Neuronal stem cell (in vitro differentiated cells): ENCODE results near the gene CLIC1.

ENCODE experiments used
- DNase-seq: peaks from one replicate; pipeline ENCODE4 v3.0.0-alpha.2; 2013; ENCODE audit warnings: low spot score
- H2AFZ ChIP-seq: one replicate; pipeline ENCODE4 v1.6.1; 2013; ENCODE audit warnings: mild to moderate bottlenecking, low read length, inconsistent platforms
- H2AK5ac ChIP-seq: 2 replicates; pipeline ENCODE4 v1.6.1; 2013; ENCODE audit warnings: low read depth, mild to moderate bottlenecking, inconsistent platforms, low read length, moderate library complexity, mixed read lengths
- H2BK120ac ChIP-seq: 2 replicates; pipeline ENCODE4 v1.6.1; 2013; ENCODE audit warnings: low read depth, mild to moderate bottlenecking, inconsistent platforms, low read length, moderate library complexity, mixed read lengths
- H2BK12ac ChIP-seq: one replicate; pipeline ENCODE4 v1.6.1; 2013; ENCODE audit warnings: low read length, inconsistent platforms
- H2BK15ac ChIP-seq: 2 replicates; pipeline ENCODE4 v1.6.1; 2013; ENCODE audit warnings: mild to moderate bottlenecking, low read length, inconsistent platforms, mixed read lengths
- H2BK5ac ChIP-seq: one replicate; pipeline ENCODE4 v1.6.1; 2013; ENCODE audit warnings: inconsistent platforms, mild to moderate bottlenecking, low read length, moderate library complexity
- H3K14ac ChIP-seq: one replicate; pipeline ENCODE4 v1.6.1; 2013; ENCODE audit warnings: low read length, inconsistent platforms
- H3K18ac ChIP-seq: 2 replicates; pipeline ENCODE4 v1.6.1; 2013; ENCODE audit warnings: low read length, inconsistent platforms
- H3K23ac ChIP-seq: 2 replicates; pipeline ENCODE4 v1.6.1; 2013; ENCODE audit warnings: low read depth, mild to moderate bottlenecking, mixed read lengths, low read length, inconsistent platforms; ENCODE audit not compliant: poor library complexity
- H3K27ac ChIP-seq: replicated peaks from 3 replicates; pipeline ENCODE4 v1.5.1; 2013; ENCODE audit warnings: low read length, inconsistent platforms
- H3K27me3 ChIP-seq, 3 experiments: 2 replicates each; pipeline ENCODE4 v1.6.1; 2013; ENCODE audit warnings: low read length in 3 of 3, mild to moderate bottlenecking in 2 of 3, inconsistent platforms in 1 of 3, low read depth in 1 of 3, mixed read lengths in 1 of 3, moderate library complexity in 1 of 3; ENCODE audit not compliant: control insufficient read depth in 3 of 3, insufficient read depth in 3 of 3
- H3K36me3 ChIP-seq, 2 donors: replicated peaks in 1 of 2; 2 replicates each; pipeline ENCODE4 v1.6.1; 2013; ENCODE audit warnings: low read length in 2 of 2; ENCODE audit not compliant: control insufficient read depth in 2 of 2, insufficient read depth in 2 of 2
- H3K4ac ChIP-seq: 2 replicates; pipeline ENCODE4 v1.6.1; 2013; ENCODE audit warnings: inconsistent platforms, mild to moderate bottlenecking, low read length, moderate library complexity
- H3K4me1 ChIP-seq, 2 donors: 1 replicate in 1 of 2; 2 replicates in 1 of 2; pipeline ENCODE4 v1.6.1; 2013; ENCODE audit warnings: low read length in 2 of 2, low read depth in 1 of 2; ENCODE audit not compliant: control insufficient read depth in 2 of 2, insufficient read depth in 1 of 2
- H3K4me2 ChIP-seq: one replicate; pipeline ENCODE4 v1.6.1; 2013; ENCODE audit warnings: mild to moderate bottlenecking, low read length, inconsistent platforms; ENCODE audit not compliant: insufficient read depth, poor library complexity, severe bottlenecking
- H3K4me3 ChIP-seq, 2 donors: 2 replicates each; pipeline ENCODE4 v1.5.1; 2013; ENCODE audit warnings: low read length in 2 of 2, mild to moderate bottlenecking in 2 of 2, inconsistent platforms in 1 of 2, moderate library complexity in 1 of 2
- H3K79me1 ChIP-seq: one replicate; pipeline ENCODE4 v1.6.1; 2013; ENCODE audit warnings: low read depth, mild to moderate bottlenecking, inconsistent platforms, low read length, moderate library complexity
- H3K9ac ChIP-seq: one replicate; pipeline ENCODE4 v1.6.1; 2013; ENCODE audit warnings: mild to moderate bottlenecking, low read depth, low read length, inconsistent platforms; ENCODE audit not compliant: poor library complexity
- H3K9me3 ChIP-seq, 2 donors: replicated peaks in 1 of 2; 2 replicates each; pipeline versions ENCODE3 to v1.6.1; 2013; ENCODE audit warnings: low read length in 2 of 2, mild to moderate bottlenecking in 2 of 2, inconsistent platforms in 1 of 2, low read depth in 1 of 2, mixed read lengths in 1 of 2, moderate library complexity in 1 of 2; ENCODE audit not compliant: control insufficient read depth in 2 of 2, insufficient read depth in 1 of 2
- H4K8ac ChIP-seq: one replicate; pipeline ENCODE4 v1.6.1; 2013; ENCODE audit warnings: low read depth, mild to moderate bottlenecking, inconsistent platforms, low read length, moderate library complexity
- H4K91ac ChIP-seq: one replicate; pipeline ENCODE4 v1.6.1; 2013; ENCODE audit warnings: low read length, low read depth, mild to moderate bottlenecking, inconsistent platforms; ENCODE audit not compliant: poor library complexity
- WGBS, 2 donors: extraction: QIAGEN DNeasy Blood & Tissue Kit; methylation state at CpG; one replicate each; pipeline ENCODE4 v1.1.7; 2013; ENCODE audit warnings: missing lambda C conversion rate in 2 of 2, mixed read lengths in 1 of 2; ENCODE audit not compliant: insufficient read length in 2 of 2, insufficient replicate concordance in 1 of 2; ENCODE audit errors: extremely low coverage in 2 of 2; 5-methylcytosine and 5-hydroxymethylcytosine counted together

The CLIC1 gene

DNA sequence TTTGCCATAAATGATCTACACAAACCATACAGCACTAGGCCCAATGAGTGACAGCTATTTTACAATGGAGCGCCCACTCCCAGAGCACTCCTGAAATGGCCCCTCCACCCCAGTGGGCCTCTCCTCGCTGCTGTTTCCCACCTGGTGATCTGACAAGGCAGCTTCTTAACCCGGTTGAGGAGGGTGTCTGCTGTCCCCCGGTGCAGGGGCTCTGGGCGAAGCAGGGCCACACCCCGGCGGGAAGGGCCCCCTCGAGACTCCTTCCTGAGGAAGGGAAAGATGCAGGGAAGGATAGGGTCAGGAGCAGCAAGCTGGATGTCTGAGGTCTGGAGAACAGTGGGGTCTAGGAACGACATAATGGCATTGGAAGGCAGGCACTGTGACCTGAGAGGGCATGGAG is 43.4 kb downstream of the CLIC1 start:
- Histone ChIP-seq H3K79me1 (no peaks in the 10 kb centered on the region), H3K18ac (no peak overlapping the region), H4K8ac (no peak overlapping the region), H3K23ac (no peak overlapping the region), H3K9ac (no peak overlapping the region), H3K14ac (no peak overlapping the region), H2AFZ (no peak overlapping the region), H2BK12ac (no peak overlapping the region), H3K4ac (no peak overlapping the region), H3K4me3 (no peak overlapping the region), H3K4me1 (peaks cover 0 to 2% of the 10 kb centered on the region in 2 donors), H2BK120ac (no peak overlapping the region), H2BK5ac (no peak overlapping the region), H2AK5ac (no peak overlapping the region), H3K9me3 (no peaks in the 10 kb centered on the region), H3K27ac (no peak overlapping the region), H2BK15ac (no peak overlapping the region), H3K27me3 (no peaks in the 10 kb centered on the region), H3K36me3 (peaks cover 46 to 95% of the 10 kb centered on the region in 2 donors), H3K4me2 (no peak overlapping the region), H4K91ac (no peak overlapping the region)
- WGBS, 2 donors = no CpG with 5 or more reads among the region's 9 CpGs
- no peak for DNase-seq

DNA sequence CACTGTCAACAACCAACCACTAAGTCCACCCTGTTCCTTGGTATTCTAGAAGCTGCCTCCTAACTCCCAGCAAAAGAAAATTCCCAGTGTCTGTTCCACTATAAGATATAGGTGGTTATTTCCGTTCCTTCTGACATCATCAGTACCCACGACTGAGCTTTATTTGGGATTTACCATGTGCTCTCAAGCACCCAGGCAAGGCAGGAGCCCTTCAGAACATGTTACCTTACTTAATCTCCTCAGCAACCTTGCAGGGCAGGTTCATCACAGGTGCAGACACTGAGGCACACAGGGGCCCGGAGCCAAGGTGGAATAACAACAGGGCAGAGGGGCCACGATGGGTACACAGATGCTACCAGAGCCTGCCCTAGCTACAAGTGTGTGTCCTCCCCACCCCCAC is 44.0 kb downstream of the CLIC1 start:
- H3K23ac ChIP-seq = no peak overlapping the region
- no peak overlapping the region for H3K9ac ChIP-seq
- no peak overlapping the region for H3K4me2 ChIP-seq
- H2BK120ac ChIP-seq = no peak overlapping the region
- H3K9me3 ChIP-seq = no peaks in the 10 kb centered on the region
- no peak overlapping the region for H2BK15ac ChIP-seq
- DNase-seq = no peak
- no peak overlapping the region for H2AK5ac ChIP-seq
- H3K27ac ChIP-seq = no peak overlapping the region
- H3K79me1 ChIP-seq = no peaks in the 10 kb centered on the region
- no peak overlapping the region for H2AFZ ChIP-seq
- no peaks in the 10 kb centered on the region for H3K27me3 ChIP-seq
- peaks cover 0 to 2% of the 10 kb centered on the region in 2 donors for H3K4me1 ChIP-seq
- no peak overlapping the region for H4K91ac ChIP-seq
- H3K18ac ChIP-seq = no peak overlapping the region
- no CpG with 5 or more reads among the region's 4 CpGs for WGBS, 2 donors
- no peak overlapping the region for H3K4ac ChIP-seq
- H3K4me3 ChIP-seq = no peak overlapping the region
- no peak overlapping the region for H3K14ac ChIP-seq
- H2BK12ac ChIP-seq = no peak overlapping the region
- H3K36me3 ChIP-seq = peaks cover 48 to 95% of the 10 kb centered on the region in 2 donors
- no peak overlapping the region for H4K8ac ChIP-seq
- H2BK5ac ChIP-seq = no peak overlapping the region

DNA sequence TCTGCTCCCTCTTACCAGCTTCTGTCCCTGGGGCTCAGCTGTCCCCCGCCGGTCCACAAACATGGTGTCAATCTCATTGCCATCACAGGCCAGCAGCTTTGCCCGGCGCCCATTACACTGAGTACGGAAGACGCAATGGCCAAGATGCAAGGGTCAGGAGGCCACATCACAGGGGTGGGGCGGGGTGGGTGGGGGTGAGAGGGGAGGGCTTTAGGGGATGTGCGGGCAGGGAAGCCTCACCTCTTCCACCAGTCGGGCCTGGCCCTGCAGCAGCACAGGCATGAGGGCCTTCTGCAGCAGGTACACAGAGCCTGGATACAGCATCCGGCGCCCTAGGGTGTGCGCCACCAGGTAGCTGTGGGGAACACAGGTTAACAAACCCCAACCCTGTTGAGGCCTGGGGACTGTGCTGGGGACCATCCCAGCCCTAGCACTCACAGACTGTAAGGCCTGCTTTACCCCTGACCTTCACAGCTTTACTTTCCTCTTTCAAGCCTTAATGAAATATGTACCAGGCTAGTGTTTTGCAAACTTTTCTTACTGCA is 44.7 kb downstream of the CLIC1 start:
- Histone ChIP-seq H3K9ac (no peak overlapping the region), H4K91ac (no peak overlapping the region)
- no CpG with 5 or more reads among the region's 12 CpGs for WGBS, 2 donors

DNA sequence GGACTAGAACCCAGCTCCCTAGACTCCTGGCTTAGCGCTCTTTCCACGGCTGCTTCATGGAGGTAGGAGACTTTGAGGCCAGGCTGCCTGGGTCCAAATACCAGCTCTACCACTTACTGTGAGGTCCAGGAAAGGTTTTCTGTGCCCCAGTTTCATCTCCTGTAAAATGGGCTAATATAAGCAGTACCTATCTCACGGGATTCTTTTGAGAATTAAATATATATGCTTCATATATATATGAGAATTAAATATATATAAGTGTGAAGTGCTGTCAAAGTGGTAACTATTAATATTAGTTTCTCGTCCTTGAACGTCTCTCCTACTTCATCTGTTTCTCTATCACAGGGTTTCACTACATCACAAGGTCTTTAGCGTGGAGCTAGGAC is 45.3 kb downstream of the CLIC1 start:
- no peak overlapping the region for H3K14ac ChIP-seq
- no peak overlapping the region for H2AFZ ChIP-seq
- no peak overlapping the region for H2BK12ac ChIP-seq
- no peak overlapping the region for H3K27ac ChIP-seq
- no peak overlapping the region for H4K91ac ChIP-seq
- H3K36me3 ChIP-seq = peaks cover 50 to 96% of the 10 kb centered on the region in 2 donors
- peaks cover 0 to 2% of the 10 kb centered on the region in 2 donors for H3K4me1 ChIP-seq
- no peak overlapping the region for H3K4me2 ChIP-seq
- no peaks in the 10 kb centered on the region for H3K27me3 ChIP-seq
- no peak overlapping the region for H3K9ac ChIP-seq
- H3K18ac ChIP-seq = no peak overlapping the region
- H2BK15ac ChIP-seq = no peak overlapping the region
- no peak overlapping the region for H2AK5ac ChIP-seq
- H3K23ac ChIP-seq = no peak overlapping the region
- no peak overlapping the region for H2BK120ac ChIP-seq
- no peak overlapping the region for H4K8ac ChIP-seq
- H2BK5ac ChIP-seq = no peak overlapping the region
- H3K4ac ChIP-seq = no peak overlapping the region
- DNase-seq = no peak
- H3K79me1 ChIP-seq = no peaks in the 10 kb centered on the region
- H3K4me3 ChIP-seq = no peak overlapping the region
- no peaks in the 10 kb centered on the region for H3K9me3 ChIP-seq
- WGBS, 2 donors = no CpG with 5 or more reads among the region's 6 CpGs

More for the DNA sequence above, 44.7 kb downstream of the CLIC1 start:
- Histone ChIP-seq H2AFZ (no peak overlapping the region), H3K27me3 (no peaks in the 10 kb centered on the region), H3K4me2 (peak overlapping the region; percentile 18), H2BK120ac (no peak overlapping the region), H2BK12ac (no peak overlapping the region), H2BK5ac (no peak overlapping the region), H3K4me1 (peaks cover 0 to 2% of the 10 kb centered on the region in 2 donors), H3K4ac (no peak overlapping the region), H3K27ac (no peak overlapping the region), H4K8ac (no peak overlapping the region), H3K18ac (no peak overlapping the region), H2BK15ac (no peak overlapping the region), H3K14ac (no peak overlapping the region), H3K4me3 (no peak overlapping the region), H2AK5ac (no peak overlapping the region), H3K23ac (no peak overlapping the region), H3K36me3 (peaks cover 51 to 96% of the 10 kb centered on the region in 2 donors), H3K79me1 (no peaks in the 10 kb centered on the region), H3K9me3 (no peaks in the 10 kb centered on the region)
- no peak for DNase-seq
